CD14-positive monocyte (primary cell): ENCODE measurements around the gene SNPH. TPM values are rescaled to one million over a fixed set of nuclear protein-coding genes. Genes with fewer than 3 reads are reported as not detected.

ENCODE experiments used
- DNase-seq, 3 donors: peaks; one replicate each; pipeline ENCODE4 v3.0.0-alpha.2; 2011 to 2022
- H2AFZ ChIP-seq: 2 replicates; pipeline ENCODE4 v1.6.0; 2012; ENCODE audit warnings: mild to moderate bottlenecking, low read depth, low read length, inconsistent platforms; ENCODE audit not compliant: insufficient read depth, poor library complexity, severe bottlenecking
- H3K27ac ChIP-seq, 2 donors: 1 replicate in 1 of 2; 2 replicates in 1 of 2; pipeline ENCODE4 v1.5.1; 2012 to 2013; ENCODE audit warnings: low read length in 2 of 2, control low read depth in 1 of 2, inconsistent platforms in 1 of 2, low read depth in 1 of 2, mild to moderate bottlenecking in 1 of 2
- H3K27me3 ChIP-seq, 2 donors: one replicate each; pipeline versions ENCODE4 v1.6.0 to v1.6.1; 2011 to 2013; ENCODE audit warnings: low read length in 2 of 2; ENCODE audit not compliant: control insufficient read depth in 2 of 2, insufficient read depth in 2 of 2
- H3K36me3 ChIP-seq, 2 donors: replicated peaks in 1 of 2; 1 replicate in 1 of 2; 2 replicates in 1 of 2; pipeline versions ENCODE4 v1.5.1 to v1.6.1; 2012 to 2013; ENCODE audit warnings: low read length in 2 of 2, control low read depth in 1 of 2, inconsistent platforms in 1 of 2, mild to moderate bottlenecking in 1 of 2; ENCODE audit not compliant: insufficient read depth in 2 of 2, control insufficient read depth in 1 of 2
- H3K4me1 ChIP-seq, 2 donors: 1 replicate in 1 of 2; 2 replicates in 1 of 2; pipeline versions ENCODE4 v1.5.1 to v1.6.1; 2012 to 2013; ENCODE audit warnings: low read length in 2 of 2, control low read depth in 1 of 2, inconsistent platforms in 1 of 2, mild to moderate bottlenecking in 1 of 2, moderate library complexity in 1 of 2; ENCODE audit not compliant: insufficient read depth in 2 of 2, control insufficient read depth in 1 of 2
- H3K4me2 ChIP-seq: replicated peaks from 2 replicates; pipeline ENCODE3; 2012; ENCODE audit warnings: low read length, moderate library complexity, mild to moderate bottlenecking; ENCODE audit not compliant: poor library complexity, severe bottlenecking; ENCODE audit errors: extremely low read depth
- H3K4me3 ChIP-seq, 3 experiments: fragments of 200-600 bp in 1 of 3; sonication (generic) in 1 of 3; replicated peaks in 1 of 3; 1 replicate in 2 of 3; 2 replicates in 1 of 3; pipeline ENCODE4 v1.5.1; 2011 to 2013; ENCODE audit warnings: low read length in 3 of 3, mild to moderate bottlenecking in 3 of 3, control low read depth in 2 of 3, low read depth in 2 of 3, inconsistent platforms in 1 of 3, moderate library complexity in 1 of 3
- H3K79me2 ChIP-seq: 2 replicates; pipeline ENCODE4 v1.6.0; 2012; ENCODE audit warnings: mild to moderate bottlenecking, control low read depth, inconsistent platforms, low read length, moderate library complexity; ENCODE audit not compliant: insufficient read depth
- H3K9ac ChIP-seq: 2 replicates; pipeline ENCODE4 v1.6.0; 2017; ENCODE audit warnings: low read length, mild to moderate bottlenecking; ENCODE audit not compliant: insufficient read depth, poor library complexity, severe bottlenecking
- H3K9me3 ChIP-seq, 2 donors: replicated peaks in 1 of 2; 1 replicate in 1 of 2; 2 replicates in 1 of 2; pipeline versions ENCODE4 v1.5.1 to v1.6.1; 2012 to 2013; ENCODE audit warnings: low read length in 2 of 2, control low read depth in 1 of 2; ENCODE audit not compliant: control insufficient read depth in 1 of 2, insufficient read depth in 1 of 2
- H4K20me1 ChIP-seq: 2 replicates; pipeline ENCODE4 v1.6.0; 2012; ENCODE audit warnings: mild to moderate bottlenecking, low read length, control low read depth, moderate library complexity; ENCODE audit not compliant: insufficient read depth
- H3K27ac Mint-ChIP-seq, 7 donors: one replicate each; pipeline ENCODE4 v1.8.0; 2020; ENCODE audit warnings: mild to moderate bottlenecking in 7 of 7, mixed read lengths in 7 of 7, moderate library complexity in 6 of 7, inconsistent platforms in 2 of 7
- H3K27me3 Mint-ChIP-seq, 3 donors: one replicate each; pipeline ENCODE4 v1.8.0; 2021 to 2022; ENCODE audit warnings: low read depth in 3 of 3, mild to moderate bottlenecking in 3 of 3, mixed read lengths in 3 of 3, moderate library complexity in 3 of 3, inconsistent platforms in 1 of 3
- H3K36me3 Mint-ChIP-seq, 2 donors: one replicate each; pipeline ENCODE4 v1.8.0; 2020; ENCODE audit warnings: mixed read lengths in 2 of 2, inconsistent platforms in 1 of 2, mild to moderate bottlenecking in 1 of 2
- H3K4me1 Mint-ChIP-seq: one replicate; pipeline ENCODE4 v1.8.0; 2020; ENCODE audit warnings: mild to moderate bottlenecking, mixed read lengths
- H3K4me3 Mint-ChIP-seq, 2 donors: one replicate each; pipeline ENCODE4 v1.8.0; 2020; ENCODE audit warnings: mild to moderate bottlenecking in 2 of 2, mixed read lengths in 2 of 2, moderate library complexity in 1 of 2
- H3K9me3 Mint-ChIP-seq, 7 donors: one replicate each; pipeline ENCODE4 v1.8.0; 2020 to 2022; ENCODE audit warnings: mixed read lengths in 7 of 7, mild to moderate bottlenecking in 6 of 7, moderate library complexity in 6 of 7, inconsistent platforms in 2 of 7
- CTCF ChIP-seq: fragments of 200-600 bp; IDR thresholded peaks from one replicate; pipeline ENCODE4 v1.8.0; 2022; ENCODE audit warnings: antibody characterized with exemption, mild to moderate bottlenecking
- WGBS: methylation state at CpG from one replicate; pipeline ENCODE4 v1.1.5; 2013; ENCODE audit warnings: missing lambda C conversion rate; ENCODE audit not compliant: insufficient coverage; 5-methylcytosine and 5-hydroxymethylcytosine counted together
- intact Hi-C, 2 donors: fragments of 100-400 bp; cut with micrococcal nuclease; formaldehyde crosslinking; loops; one replicate each; pipeline versions ENCODE4 v1.15.0 to v1.15.1; 2023
- polyA plus RNA-seq, 3 donors: library from polyadenylated mRNA; depleted of rRNA in 1 of 3; unstranded in 2 of 3; stranded (reverse) in 1 of 3; fragments of 300-500 nt in 2 of 3; fragments of >200 nt in 1 of 3; fragmentation: Illumina TruSeq in 2 of 3; gene quantifications; 1 replicate in 2 of 3; 2 replicates in 1 of 3; pipeline ENCODE4 v1.2.3, GENCODE V29; 2012 to 2021

SNPH gene
- polyA plus RNA-seq, 3 donors: 0.07 to 0.10 TPM; not detected in 1

- TF ChIP-seq CTCF: no peak
- H3K4me3 Mint-ChIP-seq: no peak overlapping the region
- Histone ChIP-seq H3K79me2 (no peaks in the 10 kb centered on the region), H3K4me2 (no peak overlapping the region), H3K9me3 (no peaks in the 10 kb centered on the region), H3K4me1 (no peaks in the 10 kb centered on the region), H3K4me3 (no peak overlapping the region), H3K9ac (no peak overlapping the region), H3K27me3 (no peaks in the 10 kb centered on the region), H4K20me1 (no peaks in the 10 kb centered on the region), H2AFZ (no peak overlapping the region), H3K27ac (no peak overlapping the region), H3K36me3 (no peaks in the 10 kb centered on the region)
- peaks cover 0 to 7% (median 6%) of the 10 kb centered on the region in 3 donors for H3K27me3 Mint-ChIP-seq
- peaks cover 0 to 2% (median 0%) of the 10 kb centered on the region in 7 donors for H3K9me3 Mint-ChIP-seq
- H3K27ac Mint-ChIP-seq: no peak overlapping the region
- DNase-seq: no peak
- H3K4me1 Mint-ChIP-seq: no peaks in the 10 kb centered on the region
- WGBS: 86% methylated on average over 4 of the region's 5 CpGs
- H3K36me3 Mint-ChIP-seq: no peaks in the 10 kb centered on the region
- intact Hi-C loops: no loop called here
Observed at GRCh38 chr20:1291191-1291741, 25.2 kb downstream of the SNPH start.

- no peak overlapping the region for H3K4me3 ChIP-seq
- intact Hi-C loops: no loop called here
- H3K79me2 ChIP-seq: no peaks in the 10 kb centered on the region
- no CpG with 5 or more reads among the region's 1 CpG for WGBS
- no peak overlapping the region for H3K9ac ChIP-seq
- H3K27me3 ChIP-seq: no peaks in the 10 kb centered on the region
- H3K4me2 ChIP-seq: no peak overlapping the region
- H4K20me1 ChIP-seq: no peaks in the 10 kb centered on the region
- H3K4me1 Mint-ChIP-seq: no peaks in the 10 kb centered on the region
- H3K27me3 Mint-ChIP-seq: peaks cover 0 to 7% (median 6%) of the 10 kb centered on the region in 3 donors
- H3K4me3 Mint-ChIP-seq: no peak overlapping the region
- H2AFZ ChIP-seq: no peak overlapping the region
- H3K27ac Mint-ChIP-seq: peak overlapping the region in 1 of 7 donors; percentile 28
- TF ChIP-seq CTCF: no peak
- no peak for DNase-seq
- H3K36me3 ChIP-seq: no peaks in the 10 kb centered on the region
- H3K36me3 Mint-ChIP-seq: no peaks in the 10 kb centered on the region
- H3K9me3 Mint-ChIP-seq: no peaks in the 10 kb centered on the region
- no peaks in the 10 kb centered on the region for H3K4me1 ChIP-seq
- no peak overlapping the region for H3K27ac ChIP-seq
- H3K9me3 ChIP-seq: no peaks in the 10 kb centered on the region
Observed at GRCh38 chr20:1292620-1293019, 26.5 kb downstream of the SNPH start.
